ENCODE measurements around the gene GARIN5A. TPM values are rescaled to one million over a fixed set of nuclear protein-coding genes. Genes with fewer than 3 reads are reported as not detected.
A peak's percentile ranks its signal among the peaks of the same experiment; 100 is the strongest.

Gene GARIN5A
- total RNA-seq, 1 donor from 2014 or later = 1.1 TPM

DNA sequence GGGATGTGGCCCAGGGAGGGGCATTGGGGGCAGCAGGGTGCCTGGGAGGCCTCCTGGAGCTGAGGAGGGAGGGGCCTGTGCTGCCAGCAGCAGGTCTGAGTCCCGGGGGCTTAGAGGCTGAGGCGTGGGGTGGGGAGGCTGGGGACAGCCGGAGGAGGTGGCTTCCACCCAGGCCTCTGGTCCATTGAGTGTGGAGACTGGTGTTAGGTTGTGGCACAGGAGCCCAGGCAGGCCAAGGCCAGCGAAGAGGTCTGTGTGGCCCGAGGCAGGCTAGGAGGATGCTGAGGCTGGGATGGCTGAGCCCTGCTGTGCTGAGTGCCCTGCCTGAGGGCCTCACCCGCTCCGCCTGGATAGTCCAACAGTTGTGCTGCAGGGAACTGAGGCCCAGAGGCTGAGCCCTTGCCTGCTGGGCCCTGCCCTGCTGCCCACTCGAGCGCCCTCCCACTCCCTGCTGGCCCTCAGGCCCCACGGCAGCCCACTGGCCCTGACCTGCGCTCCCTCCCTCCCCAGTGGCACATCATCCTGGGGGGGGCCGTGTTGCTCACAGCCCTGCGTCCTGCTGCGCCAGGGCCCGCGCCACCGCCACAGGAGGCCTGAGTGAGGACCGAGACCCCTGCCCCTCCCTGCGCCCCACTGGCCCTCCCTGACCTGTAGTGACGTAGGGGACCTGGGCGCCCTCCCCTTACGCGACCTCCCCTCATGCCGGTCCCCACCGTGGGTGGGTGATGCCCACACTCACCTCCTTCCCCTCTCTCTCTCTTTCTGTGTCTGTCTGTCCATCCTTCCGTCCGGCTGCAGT, 4.9 kb upstream of the GARIN5A start:
- Mint-ChIP-seq H3K27ac (ENCODE audit: unreplicated experiment) (no peak overlapping the region), H3K36me3 (ENCODE audit: low read depth) (peaks cover 37% of the 10 kb centered on the region), H3K4me3 (peak overlapping the region; percentile 6)

DNA sequence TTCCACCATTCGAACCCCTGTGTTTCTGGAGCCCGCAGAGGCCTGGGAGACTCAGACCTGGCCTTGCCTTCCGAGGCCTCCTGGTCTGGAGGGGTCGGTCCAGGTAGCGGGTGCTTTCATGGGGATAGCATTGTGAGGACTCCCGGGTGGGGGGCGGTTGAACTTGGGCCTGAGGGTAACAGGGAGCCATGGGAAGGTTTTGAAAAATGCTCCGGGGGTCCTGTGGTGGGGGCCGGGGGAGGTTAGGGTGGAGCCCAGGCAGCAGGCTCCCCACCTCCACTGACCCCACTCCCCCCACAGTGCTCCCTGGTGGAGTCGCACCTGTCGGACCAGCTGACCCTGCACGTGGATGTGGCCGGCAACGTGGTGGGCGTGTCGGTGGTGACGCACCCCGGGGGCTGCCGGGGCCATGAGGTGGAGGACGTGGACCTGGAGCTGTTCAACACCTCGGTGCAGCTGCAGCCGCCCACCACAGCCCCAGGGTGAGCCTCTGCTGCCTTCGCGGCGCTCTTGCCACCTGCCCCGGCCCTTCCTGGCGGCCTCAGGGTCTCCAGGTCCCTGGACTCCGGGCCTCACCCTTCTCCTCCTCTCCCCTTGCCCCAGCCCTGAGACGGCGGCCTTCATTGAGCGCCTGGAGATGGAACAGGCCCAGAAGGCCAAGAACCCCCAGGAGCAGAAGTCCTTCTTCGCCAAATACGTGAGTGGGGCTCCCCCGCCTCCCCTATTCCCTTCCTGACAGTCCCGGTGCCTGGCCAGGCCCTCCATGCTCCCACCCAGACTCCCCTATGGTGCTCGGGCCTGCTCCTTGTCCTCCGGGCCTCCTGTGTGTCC, 3.8 kb upstream of the GARIN5A start:
- Mint-ChIP-seq H3K36me3 (ENCODE audit: low read depth) (peaks cover 32% of the 10 kb centered on the region), H3K27ac (ENCODE audit: unreplicated experiment) (no peak overlapping the region), H3K27me3 (ENCODE audit: low read depth) (peaks cover 6% of the 10 kb centered on the region), H3K4me1 (peaks cover 14% of the 10 kb centered on the region), H3K9me3 (peaks cover 3% of the 10 kb centered on the region), H3K4me3 (no peak overlapping the region)
- TF ChIP-seq, protein P1, sequence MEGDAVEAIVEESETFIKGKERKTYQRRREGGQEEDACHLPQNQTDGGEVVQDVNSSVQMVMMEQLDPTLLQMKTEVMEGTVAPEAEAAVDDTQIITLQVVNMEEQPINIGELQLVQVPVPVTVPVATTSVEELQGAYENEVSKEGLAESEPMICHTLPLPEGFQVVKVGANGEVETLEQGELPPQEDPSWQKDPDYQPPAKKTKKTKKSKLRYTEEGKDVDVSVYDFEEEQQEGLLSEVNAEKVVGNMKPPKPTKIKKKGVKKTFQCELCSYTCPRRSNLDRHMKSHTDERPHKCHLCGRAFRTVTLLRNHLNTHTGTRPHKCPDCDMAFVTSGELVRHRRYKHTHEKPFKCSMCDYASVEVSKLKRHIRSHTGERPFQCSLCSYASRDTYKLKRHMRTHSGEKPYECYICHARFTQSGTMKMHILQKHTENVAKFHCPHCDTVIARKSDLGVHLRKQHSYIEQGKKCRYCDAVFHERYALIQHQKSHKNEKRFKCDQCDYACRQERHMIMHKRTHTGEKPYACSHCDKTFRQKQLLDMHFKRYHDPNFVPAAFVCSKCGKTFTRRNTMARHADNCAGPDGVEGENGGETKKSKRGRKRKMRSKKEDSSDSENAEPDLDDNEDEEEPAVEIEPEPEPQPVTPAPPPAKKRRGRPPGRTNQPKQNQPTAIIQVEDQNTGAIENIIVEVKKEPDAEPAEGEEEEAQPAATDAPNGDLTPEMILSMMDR (conservative IDR thresholded peaks at IDR 0.05) = no peak
- no peak for DNase-seq (ENCODE audit: low read depth, low spot score)

More for the DNA sequence above, 4.9 kb upstream of the GARIN5A start:
- Mint-ChIP-seq H3K4me1 (peaks cover 13% of the 10 kb centered on the region), H3K27me3 (ENCODE audit: low read depth) (peaks cover 2% of the 10 kb centered on the region), H3K9me3 (peaks cover 5% of the 10 kb centered on the region)
- no peak for DNase-seq (ENCODE audit: low read depth, low spot score)
- TF ChIP-seq, protein P1 (conservative IDR thresholded peaks at IDR 0.05) = no peak

DNA sequence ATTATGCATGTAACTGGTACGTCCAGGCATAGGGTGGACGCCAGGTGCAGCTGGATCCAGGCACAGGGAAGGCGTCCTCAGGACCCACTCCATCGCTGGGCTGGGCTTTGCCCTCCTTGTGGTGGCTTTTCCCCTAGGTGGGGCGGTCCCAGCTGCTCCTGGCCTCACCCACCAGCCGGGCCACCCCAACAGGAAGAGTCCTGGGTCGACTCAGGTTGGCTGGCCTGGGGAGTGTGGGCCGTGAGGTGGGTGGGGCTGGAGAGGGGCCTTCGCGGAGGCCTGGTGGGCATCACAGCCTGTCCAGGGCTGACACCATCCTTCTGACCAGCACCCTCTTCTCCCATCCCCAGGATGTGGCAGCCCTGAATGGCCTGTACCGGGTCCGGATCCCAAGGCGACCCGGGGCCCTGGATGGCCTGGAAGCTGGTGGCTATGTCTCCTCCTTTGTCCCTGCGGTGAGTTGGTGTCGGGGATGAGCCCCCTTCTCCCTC, 3.2 kb upstream of the GARIN5A start:
- Mint-ChIP-seq H3K36me3 (ENCODE audit: low read depth) (peaks cover 27% of the 10 kb centered on the region), H3K4me3 (no peak overlapping the region), H3K4me1 (peaks cover 14% of the 10 kb centered on the region), H3K27ac (ENCODE audit: unreplicated experiment) (no peak overlapping the region), H3K27me3 (ENCODE audit: low read depth) (peaks cover 8% of the 10 kb centered on the region), H3K9me3 (peaks cover 3% of the 10 kb centered on the region)
- no peak for DNase-seq (ENCODE audit: low read depth, low spot score)
- TF ChIP-seq, protein P1 (conservative IDR thresholded peaks at IDR 0.05) = no peak

DNA sequence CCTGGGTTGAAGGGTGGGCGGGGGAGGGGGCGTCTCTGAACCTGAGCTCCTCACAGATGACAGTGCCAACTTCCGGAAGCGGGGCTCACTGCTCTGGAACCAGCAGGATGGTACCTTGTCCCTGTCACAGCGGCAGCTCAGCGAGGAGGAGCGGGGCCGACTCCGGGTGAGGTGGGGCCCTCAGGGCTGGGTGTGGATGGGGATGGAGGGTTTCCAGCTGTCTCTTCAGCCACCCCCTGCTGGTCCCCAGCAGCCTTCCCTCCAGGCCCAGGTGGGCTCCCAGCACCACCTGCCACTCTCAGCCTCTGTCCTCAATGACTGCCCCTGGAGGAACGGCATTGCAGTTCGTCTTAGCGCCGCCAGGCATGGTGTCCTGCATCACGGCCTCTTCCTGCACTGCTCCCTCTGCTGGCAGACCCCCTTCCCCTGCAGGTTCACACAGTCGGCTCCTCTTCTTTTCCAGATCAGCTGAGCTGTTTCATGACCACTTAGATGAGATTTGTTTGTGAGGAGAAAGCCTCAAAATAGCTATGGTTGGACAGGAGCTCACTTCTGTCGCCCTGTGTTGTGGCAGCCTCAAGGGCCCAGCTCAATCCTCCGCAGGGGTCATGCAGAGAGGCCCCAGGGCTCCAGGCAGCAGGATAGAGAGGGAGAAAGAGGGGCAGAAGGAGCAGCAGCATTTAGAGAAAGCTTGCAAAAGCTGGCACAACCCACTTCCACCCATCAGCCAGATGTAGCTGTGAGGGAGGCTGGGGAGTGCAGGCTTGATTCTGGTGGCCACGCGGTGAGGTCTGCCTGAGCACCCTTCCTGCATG, 2.5 kb upstream of the GARIN5A start:
- peaks cover 14% of the 10 kb centered on the region for H3K4me1 Mint-ChIP-seq
- no peak for DNase-seq (ENCODE audit: low read depth, low spot score)
- TF ChIP-seq, protein P1 (conservative IDR thresholded peaks at IDR 0.05) = peak; percentile 59
- peaks cover 27% of the 10 kb centered on the region for H3K36me3 Mint-ChIP-seq (ENCODE audit: low read depth)
- peaks cover 8% of the 10 kb centered on the region for H3K27me3 Mint-ChIP-seq (ENCODE audit: low read depth)
- peak overlapping the region; percentile 45 for H3K27ac Mint-ChIP-seq (ENCODE audit: unreplicated experiment)
- peaks cover 3% of the 10 kb centered on the region for H3K9me3 Mint-ChIP-seq
- peak overlapping the region; percentile 76 for H3K4me3 Mint-ChIP-seq
